ENCODE measurements around the gene POU6F2. TPM values are rescaled to one million over a fixed set of nuclear protein-coding genes. Genes with fewer than 3 reads are reported as not detected.

The POU6F2 gene
- total and polyA plus RNA-seq, 2 experiments from 2014 or later = 7.2 to 7.3 TPM

- TF ChIP-seq ETS1 (IDR thresholded peaks at IDR 0.05) (no peak), ZNF462 (CRISPR knock-in tag; IDR thresholded peaks at IDR 0.05) (no peak), EZH2phosphoT487 (IDR thresholded peaks at IDR 0.05; ENCODE audit: unreplicated experiment) (no peak), ZNF114 (CRISPR knock-in tag; IDR thresholded peaks at IDR 0.05) (no peak), ZNF331 (CRISPR knock-in tag; IDR thresholded peaks at IDR 0.05; ENCODE audit: low read depth) (no peak)
Measured at GRCh38 chr7:39199951-39200350, 222.2 kb downstream of the POU6F2 start (continued).

GRCh38 chr7:39202041-39202440 is 224.3 kb downstream of the POU6F2 start:
- no peaks in the 10 kb centered on the region for H3K9me3 Mint-ChIP-seq
- DNase-seq (ENCODE audit: low spot score) = no peak
- Histone ChIP-seq H3K4me1 (ENCODE audit: insufficient read depth) (peaks cover 11% of the 10 kb centered on the region), H3K27me3 (ENCODE audit: insufficient read depth) (no peaks in the 10 kb centered on the region), H3K36me3 (ENCODE audit: insufficient read depth) (no peaks in the 10 kb centered on the region), H3K9me2 (ENCODE audit: insufficient read depth) (no peaks in the 10 kb centered on the region), H3K4me2 (no peak overlapping the region), H3K4me3 (no peak overlapping the region), H3K27ac (ENCODE audit: low read depth) (no peak overlapping the region), H3K79me2 (replicated peaks; ENCODE audit: insufficient read depth) (no peaks in the 10 kb centered on the region), H4K20me1 (replicated peaks; ENCODE audit: insufficient read depth) (no peaks in the 10 kb centered on the region), H3F3A (replicated peaks; ENCODE audit: low read depth) (no peaks in the 10 kb centered on the region), H2AFZ (no peak overlapping the region)
- H3K27me3 Mint-ChIP-seq (ENCODE audit: insufficient read depth, low read depth, poor library complexity) = peaks cover 1% of the 10 kb centered on the region
- H3K36me3 Mint-ChIP-seq (ENCODE audit: low read depth) = no peaks in the 10 kb centered on the region
- peaks cover 15% of the 10 kb centered on the region for H3K4me1 Mint-ChIP-seq
- no peak overlapping the region for H3K4me3 Mint-ChIP-seq
- no peak overlapping the region for H3K27ac Mint-ChIP-seq
- ATAC-seq = no peak
- TF ChIP-seq CREB1 (CRISPR knock-in tag; IDR thresholded peaks at IDR 0.05; ENCODE audit: low read depth) = no peak
- TF ChIP-seq ZNF114 (CRISPR knock-in tag; IDR thresholded peaks at IDR 0.05) = no peak
- no peak for TF ChIP-seq ZNF331 (CRISPR knock-in tag; IDR thresholded peaks at IDR 0.05; ENCODE audit: low read depth)
- TF ChIP-seq STAT1 (IDR thresholded peaks at IDR 0.05; ENCODE audit: unreplicated experiment) = no peak
- no peak for TF ChIP-seq EZH2 (IDR thresholded peaks at IDR 0.05; ENCODE audit: low read depth, unreplicated experiment)
- TF ChIP-seq JUNB (IDR thresholded peaks at IDR 0.05; ENCODE audit: unreplicated experiment) = no peak
- TF ChIP-seq POLR2AphosphoS5 (IDR thresholded peaks at IDR 0.05; ENCODE audit: low read depth) = no peak
- TF ChIP-seq ETS1 (IDR thresholded peaks at IDR 0.05) = no peak
- TF ChIP-seq REST (IDR thresholded peaks at IDR 0.05; ENCODE audit: unreplicated experiment) = no peak
- no peak for TF ChIP-seq EZH2phosphoT487 (IDR thresholded peaks at IDR 0.05; ENCODE audit: unreplicated experiment)

Measured in GM23338 (cell line).